SKM-1 treated with dmso at 0.1 percent for 144 hours (cell line): Measurements from ENCODE around the gene CCDC40.
A peak's percentile ranks its signal among the peaks of the same experiment; 100 is the strongest.
"Not testable (repeated sequence)": the region's sequence is repeated elsewhere in the genome, so short reads cannot be mapped to it uniquely, and the experiment has no call there.

Source experiments
- DNase-seq: peaks from one replicate; lab custom pipeline; 2025; ENCODE audit not compliant: unreplicated experiment; lab: John Stamatoyannopoulos, UW

Gene CCDC40

DNA sequence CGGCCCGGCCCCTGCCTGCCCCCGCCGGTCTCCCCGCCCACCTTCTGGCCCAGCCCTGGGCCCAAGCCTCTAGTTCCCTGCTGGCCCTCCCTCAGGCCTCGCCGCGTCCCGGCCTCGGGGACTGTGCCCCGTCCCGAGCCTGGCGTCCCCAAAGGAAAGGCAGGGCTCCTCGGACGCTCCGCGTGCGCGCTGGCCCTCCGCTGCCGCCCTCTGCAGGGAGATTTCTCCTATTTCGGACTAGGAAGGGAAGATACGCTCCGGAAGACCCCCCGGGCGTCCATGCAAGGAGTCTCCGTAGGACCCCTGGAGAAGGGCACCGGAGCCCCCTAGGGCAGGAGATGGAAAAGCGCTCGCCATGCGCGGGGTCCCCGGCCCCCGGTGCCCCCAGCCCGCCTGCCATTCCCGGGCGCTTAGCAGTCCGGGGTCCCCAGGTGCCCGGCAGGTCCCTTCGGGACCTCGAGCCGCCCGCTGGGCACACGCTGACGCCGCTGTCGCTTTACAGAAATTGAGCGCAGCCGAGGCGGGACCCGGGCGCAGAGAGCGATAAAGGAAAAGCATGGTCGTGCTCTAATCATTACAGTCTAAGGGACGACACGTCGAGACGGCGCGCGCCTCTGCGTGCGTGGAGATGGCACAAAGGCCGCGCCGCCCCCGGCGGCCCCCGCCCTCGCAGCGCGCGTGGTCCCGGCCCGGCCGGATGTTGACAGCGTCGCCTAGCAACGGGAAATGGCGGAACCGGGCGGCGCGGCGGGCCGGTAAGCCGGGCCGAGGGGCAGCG is at the start of gene CCDC40:
Gene CCDC40, plus strand, starts transcription at position 706 of the 778 bp plus-strand sequence. Its CDS starts 21 bp downstream, at position 727.
- DNase-seq: peak; percentile 35

GRCh38 chr17:79987187-79987934 is 49.1 kb upstream of the CCDC40 start:
- no peak for DNase-seq

- no peak for DNase-seq
Observed at GRCh38 chr17:79987935-79988184, 48.6 kb upstream of the CCDC40 start.

- DNase-seq: no peak
Observed at GRCh38 chr17:79988185-79988971, 48.1 kb upstream of the CCDC40 start.

- no peak for DNase-seq
Observed at GRCh38 chr17:79989106-79989835, 47.2 kb upstream of the CCDC40 start.

- DNase-seq: no peak
Observed at GRCh38 chr17:79990051-79990592, 46.3 kb upstream of the CCDC40 start.

- DNase-seq: no peak
Observed at GRCh38 chr17:79990704-79991103, 45.7 kb upstream of the CCDC40 start.

DNA sequence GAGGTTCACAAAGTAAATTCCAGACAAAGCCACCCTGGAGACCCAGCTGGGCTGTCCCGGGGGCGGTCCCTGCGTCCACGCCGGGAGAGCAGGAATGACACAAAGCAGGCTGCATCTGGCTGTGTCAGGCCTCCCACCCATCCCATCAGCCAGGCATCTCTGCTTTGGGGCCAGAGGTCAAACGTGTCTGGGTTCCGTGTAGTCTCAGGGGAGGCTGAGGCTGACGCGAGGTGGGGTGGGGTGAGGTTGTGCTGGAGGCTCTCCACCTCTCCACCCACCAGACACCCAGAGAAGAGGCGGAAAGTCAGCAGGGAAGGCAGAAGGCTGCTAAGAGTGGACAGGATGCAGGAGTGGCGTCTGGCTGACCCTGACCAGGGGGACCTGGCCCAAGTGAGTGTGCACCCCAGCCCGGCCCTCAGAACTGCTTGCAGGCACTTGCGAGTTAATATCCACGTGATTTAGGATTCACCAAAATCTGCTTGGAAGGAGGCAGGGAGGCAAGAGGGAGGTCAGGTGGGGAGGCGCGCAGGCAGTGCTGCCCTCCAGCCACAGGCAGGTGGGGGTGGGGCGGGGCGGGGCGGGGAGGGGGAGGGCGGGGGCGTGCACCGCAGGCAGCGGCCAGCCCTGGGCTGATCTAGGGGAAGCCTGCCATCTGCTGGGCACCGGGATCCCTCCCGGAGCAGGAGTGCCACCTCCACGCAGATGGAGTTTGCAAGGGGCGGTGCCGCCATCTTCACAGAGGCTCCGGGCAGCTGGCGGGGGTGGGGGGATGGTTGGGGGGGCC is 45.1 kb upstream of the CCDC40 start:
- DNase-seq: peak; percentile 10

- no peak for DNase-seq
Observed at GRCh38 chr17:79991924-79992648, 44.4 kb upstream of the CCDC40 start.

DNA sequence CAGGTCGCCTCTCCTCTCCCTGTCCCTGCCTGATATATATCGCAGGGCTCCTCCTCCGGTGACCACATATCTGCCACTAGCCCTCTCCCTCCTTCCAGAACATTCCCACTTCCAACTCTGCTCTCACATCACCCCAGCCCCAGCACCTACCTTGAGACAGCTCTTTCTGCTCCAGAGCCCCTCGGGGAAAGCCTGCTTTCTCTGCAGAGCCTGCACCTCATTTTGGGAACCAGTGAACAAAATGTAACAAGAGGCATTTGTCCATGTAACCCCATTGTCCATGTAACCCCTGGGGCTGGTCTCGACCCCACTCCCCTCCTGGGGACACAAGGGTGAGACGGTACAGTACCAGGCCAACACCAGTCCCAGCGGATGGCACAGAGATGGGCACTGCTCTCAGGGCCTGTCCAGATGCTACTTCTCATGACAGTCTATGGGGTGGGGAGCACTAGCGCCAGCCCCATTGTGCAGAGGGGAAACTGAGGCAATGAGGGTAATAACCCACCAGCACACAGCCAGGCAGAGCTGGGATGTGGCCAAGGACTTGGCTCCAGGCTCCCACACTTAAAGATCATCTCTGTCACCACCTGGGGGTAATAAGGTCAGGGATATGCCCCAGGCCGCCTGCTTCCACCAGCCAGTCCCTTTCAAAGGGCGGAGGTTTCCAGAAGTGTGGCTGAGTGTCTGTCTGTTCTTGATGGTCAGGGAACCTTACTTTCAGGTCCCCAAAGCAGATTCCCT is 43.6 kb upstream of the CCDC40 start:
- DNase-seq: no peak

DNA sequence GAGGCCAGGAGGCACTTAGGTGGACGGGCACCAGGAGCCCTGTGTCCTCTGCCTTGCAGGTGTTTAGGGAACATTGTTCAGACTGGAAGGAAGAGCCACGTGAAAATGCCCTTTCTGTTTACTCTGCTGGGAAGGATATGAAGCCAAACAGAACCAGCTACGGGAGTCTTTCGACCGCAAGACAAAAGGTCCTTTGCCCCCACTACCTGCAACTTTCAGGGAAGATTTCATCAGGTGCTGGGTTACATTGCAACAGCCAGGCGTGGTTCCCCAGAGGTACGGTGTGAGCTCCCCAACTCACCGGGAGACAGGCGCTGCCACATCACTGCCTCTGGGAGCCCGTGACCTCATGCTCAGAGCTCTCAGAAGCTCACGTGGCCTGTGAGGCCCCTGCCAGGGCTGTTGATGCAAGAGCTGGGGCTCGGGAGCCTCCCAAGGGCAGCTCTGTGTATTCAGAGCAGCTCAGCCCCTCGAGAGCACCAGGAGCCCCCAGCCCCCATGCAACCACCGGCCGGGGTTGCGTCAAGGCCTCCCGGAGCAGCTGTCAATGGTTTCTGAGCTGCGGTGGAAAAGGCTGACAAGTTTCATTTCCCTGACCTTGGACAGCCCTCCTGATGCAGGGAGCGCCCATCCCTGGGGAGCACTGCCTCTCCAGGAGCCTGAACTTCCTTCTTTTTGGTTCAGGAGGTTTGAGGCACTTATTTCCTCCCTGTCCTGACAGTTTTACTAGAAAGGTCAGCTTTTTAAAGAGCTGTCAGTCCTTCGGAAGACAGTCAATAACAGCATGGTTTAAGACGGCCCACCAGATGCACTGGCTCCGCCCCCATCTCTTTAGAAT is 42.8 kb upstream of the CCDC40 start:
- peak; percentile 84 for DNase-seq

GRCh38 chr17:79994228-79994569 is 42.2 kb upstream of the CCDC40 start:
- DNase-seq: not testable (repeated sequence)

DNA sequence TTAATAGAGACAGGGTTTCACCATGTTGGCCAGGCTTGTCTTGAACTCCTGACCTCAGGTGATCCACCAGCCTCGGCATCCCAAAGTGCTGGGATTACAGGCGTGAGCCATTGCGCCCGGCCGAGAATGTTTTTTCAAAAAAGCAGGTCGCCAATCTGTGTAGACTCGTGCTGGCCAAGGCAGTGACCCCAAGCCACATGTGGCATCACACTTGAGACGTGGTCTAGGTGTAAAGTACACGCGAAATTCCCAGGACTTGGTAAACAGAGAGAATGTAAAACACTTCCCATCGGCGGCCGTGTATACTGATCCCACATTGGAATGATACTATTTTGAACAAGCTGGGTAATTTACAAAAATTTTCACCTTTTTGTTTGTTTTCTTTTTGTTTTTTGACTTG is 41.8 kb upstream of the CCDC40 start:
- DNase-seq: no peak

DNA sequence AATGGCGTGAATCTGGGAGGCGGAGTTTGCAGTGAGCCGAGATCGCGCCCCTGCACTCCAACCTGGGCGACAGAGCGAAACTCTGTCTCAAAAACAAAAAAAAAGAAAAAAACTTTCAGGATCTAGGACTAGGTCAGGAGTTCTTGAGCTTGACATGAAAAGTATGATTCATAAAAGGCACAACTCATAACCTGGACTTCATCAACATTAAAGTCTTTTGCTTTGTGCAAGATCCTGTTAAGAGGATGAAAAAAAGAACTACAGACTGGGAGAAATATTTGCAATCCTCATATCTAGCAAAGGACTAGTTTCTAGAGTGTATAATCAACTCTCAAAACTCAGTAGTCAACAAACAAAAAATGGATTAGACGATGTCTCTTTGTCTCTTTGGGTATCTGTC is 40.7 kb upstream of the CCDC40 start:
- DNase-seq: no peak

- no peak for DNase-seq
Observed at GRCh38 chr17:79996291-79996690, 40.2 kb upstream of the CCDC40 start.

- DNase-seq: peak; percentile 96
Observed at GRCh38 chr17:79997011-79997660, 39.3 kb upstream of the CCDC40 start.

DNA sequence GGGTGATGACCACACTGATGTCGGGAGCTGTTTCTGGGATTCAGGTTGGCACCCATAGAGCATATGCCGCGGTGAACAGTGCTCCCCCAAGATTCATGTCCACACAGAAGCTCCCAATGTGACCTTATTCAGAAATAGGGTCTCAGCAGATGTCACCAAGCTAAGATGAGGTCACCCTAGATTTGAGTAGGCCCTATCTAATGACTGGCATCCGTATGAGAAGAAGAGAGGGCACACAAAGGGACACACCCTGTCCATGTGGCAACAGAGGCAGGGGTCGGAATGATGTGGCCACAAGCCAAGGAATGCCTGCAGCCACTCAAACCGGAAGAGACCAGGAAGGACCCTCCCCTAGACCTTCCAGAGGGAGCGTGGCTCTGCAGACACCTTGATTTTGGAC is 36.3 kb upstream of the CCDC40 start:
- DNase-seq: no peak
